HG02571 (cell line): Measurements from ENCODE around the gene CLSTN2.
"Not testable (repeated sequence)": the region's sequence is repeated elsewhere in the genome, so short reads cannot be mapped to it uniquely, and the experiment has no call there.

Experiments used
- ATAC-seq: cut with Tn5 transposase; IDR thresholded peaks from one replicate; pipeline ENCODE4 v1.9.1; 2021; ENCODE audit warnings: mild to moderate bottlenecking, moderate library complexity; ENCODE audit not compliant: unreplicated experiment

The CLSTN2 gene

DNA sequence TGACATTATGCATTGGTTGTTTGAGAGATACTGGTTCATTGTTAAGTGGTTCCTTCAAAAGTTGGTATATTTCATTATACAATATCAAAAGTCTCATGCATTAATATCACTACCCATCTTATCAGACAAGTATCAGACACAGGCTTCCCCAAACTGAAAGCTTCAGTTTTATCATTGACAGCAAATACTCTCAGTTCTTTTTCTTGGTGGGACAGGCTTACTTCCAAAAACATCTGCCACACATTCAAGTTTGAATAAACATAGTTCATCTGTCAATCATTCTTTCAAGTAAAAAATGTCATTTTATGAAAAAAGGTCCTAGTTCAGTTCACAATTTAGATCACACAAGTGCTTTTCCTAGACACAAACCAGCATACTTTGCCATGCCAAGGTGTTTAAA, 462.9 kb downstream of the CLSTN2 start:
- no peak for ATAC-seq

DNA sequence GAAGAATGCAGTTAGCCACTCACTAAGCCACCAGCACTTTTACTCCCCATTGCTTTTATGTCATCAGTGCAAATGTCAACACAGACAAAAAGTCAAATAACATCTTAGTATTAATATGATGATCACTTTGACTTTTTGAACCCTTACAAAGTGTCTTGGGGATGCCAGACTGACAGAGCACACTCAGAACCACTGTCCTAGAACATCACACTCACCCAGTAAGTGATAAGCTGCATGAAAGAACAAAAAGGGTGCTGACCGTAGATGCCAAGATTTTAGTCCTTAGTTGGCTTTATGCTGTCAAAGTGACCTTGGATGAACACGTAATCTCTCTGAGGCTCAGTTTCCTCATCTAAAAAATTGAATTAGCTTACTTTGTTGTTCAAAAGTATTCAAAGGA, 463.4 kb downstream of the CLSTN2 start:
- ATAC-seq, result no peak

DNA sequence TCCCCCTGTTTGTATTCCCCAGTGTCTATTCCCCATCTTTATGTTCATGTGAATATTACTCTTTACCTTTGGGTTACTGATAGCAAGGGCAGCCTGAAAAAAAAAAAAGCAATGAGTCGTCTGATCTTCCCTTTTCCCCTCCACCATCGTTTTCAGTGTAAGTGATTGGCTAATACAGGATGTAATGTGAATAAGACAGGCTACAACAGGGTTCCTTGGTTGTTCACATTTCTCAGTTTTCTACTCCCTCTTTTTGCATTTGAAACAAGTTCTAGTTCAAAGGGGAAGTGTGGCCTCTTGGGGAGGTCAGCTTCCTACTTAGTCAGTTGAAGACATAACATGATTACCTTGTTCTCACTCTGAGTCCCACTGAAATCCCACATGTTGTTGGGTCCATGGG, 464.9 kb downstream of the CLSTN2 start:
- no peak for ATAC-seq

DNA sequence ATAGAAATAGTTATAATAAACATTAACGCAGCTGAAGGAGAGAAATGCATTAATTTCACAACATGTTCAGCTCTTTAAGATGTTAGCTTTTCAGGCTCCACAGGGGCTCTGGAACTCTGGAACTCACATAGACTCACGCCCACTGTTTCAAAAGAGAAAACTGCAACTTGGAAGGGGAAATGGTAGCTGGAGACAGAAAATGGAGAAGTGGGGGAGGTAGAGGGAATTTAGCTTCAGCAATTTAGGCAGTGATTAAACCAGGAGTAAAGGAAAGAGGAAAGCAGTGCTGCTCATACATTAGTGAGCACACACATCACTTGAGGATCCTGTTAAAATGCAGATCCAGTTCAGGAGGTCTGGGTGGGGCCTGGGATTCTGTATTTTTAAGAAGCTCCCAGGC, 468.1 kb downstream of the CLSTN2 start:
- no peak for ATAC-seq

DNA sequence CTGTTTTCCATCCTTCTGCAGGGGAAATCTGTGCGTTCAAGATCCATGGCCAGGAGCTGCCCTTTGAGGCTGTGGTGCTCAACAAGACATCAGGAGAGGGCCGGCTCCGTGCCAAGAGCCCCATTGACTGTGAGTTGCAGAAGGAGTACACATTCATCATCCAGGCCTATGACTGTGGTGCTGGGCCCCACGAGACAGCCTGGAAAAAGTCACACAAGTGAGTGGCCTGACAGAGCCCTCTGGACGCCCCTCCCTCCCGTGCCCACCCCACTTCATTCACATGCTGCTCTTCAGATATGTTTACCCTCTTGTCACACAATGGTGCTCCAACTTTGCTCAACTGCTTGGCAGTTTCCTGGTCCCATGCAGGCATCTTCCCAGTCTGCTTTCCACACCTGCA, 468.6 kb downstream of the CLSTN2 start:
- no peak for ATAC-seq

DNA sequence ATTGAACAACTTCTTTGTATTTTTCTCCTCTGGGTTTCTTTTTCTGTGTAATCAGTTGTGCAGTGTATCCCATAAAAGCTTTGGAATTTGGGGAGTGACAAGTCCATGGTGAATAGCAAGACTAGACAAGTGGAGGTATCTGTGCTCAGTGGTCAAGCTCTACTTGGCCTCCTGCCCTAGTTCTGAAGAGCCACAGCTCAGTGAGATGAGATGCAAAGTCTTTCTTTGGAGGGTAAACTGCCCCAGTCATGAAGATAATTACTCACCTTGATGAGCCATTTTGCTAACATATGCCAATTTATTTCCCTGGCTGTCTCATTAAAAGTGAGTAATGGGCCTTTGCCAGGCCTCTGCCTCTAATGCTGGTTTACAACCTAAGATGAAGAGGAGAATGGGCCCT, 471.7 kb downstream of the CLSTN2 start:
- no peak for ATAC-seq

DNA sequence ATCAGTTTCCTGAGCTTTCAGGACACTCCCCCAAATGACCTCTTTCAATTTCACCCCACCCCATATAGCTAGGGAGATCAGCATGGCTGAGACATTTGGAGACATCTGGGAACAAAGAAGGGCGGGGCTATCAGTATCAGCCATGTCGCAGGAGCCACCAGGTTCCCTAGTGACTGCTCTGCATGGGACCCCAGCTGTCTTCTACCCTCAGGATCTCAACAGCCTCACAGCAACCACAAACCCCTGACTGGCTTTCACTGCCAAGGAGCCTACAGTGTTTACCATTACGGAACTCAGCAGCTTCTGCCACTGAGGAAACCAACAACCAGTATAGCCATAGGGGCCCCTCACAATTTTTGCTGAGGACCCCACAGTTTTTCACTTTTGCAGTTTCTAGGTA, 473.3 kb downstream of the CLSTN2 start:
- no peak for ATAC-seq

DNA sequence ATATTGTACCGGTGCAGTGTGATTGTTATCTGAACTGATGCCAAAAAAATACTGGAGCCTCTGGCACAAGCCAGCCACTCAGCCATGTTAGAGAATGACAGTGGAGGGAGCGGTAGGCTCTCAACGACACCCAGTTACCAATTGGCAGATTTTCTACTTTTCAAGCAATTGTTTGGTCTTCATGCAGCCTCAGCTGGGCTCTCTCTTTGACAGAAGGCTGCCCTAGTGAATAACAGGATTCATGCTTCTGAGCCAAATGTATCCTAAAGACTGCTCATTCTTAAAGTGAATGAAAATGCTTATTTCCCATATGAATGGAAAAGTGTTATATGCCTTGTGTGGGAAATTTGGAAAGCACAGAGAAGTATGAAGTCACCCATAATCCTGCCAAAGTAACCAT, 481.7 kb downstream of the CLSTN2 start:
- ATAC-seq, result no peak

DNA sequence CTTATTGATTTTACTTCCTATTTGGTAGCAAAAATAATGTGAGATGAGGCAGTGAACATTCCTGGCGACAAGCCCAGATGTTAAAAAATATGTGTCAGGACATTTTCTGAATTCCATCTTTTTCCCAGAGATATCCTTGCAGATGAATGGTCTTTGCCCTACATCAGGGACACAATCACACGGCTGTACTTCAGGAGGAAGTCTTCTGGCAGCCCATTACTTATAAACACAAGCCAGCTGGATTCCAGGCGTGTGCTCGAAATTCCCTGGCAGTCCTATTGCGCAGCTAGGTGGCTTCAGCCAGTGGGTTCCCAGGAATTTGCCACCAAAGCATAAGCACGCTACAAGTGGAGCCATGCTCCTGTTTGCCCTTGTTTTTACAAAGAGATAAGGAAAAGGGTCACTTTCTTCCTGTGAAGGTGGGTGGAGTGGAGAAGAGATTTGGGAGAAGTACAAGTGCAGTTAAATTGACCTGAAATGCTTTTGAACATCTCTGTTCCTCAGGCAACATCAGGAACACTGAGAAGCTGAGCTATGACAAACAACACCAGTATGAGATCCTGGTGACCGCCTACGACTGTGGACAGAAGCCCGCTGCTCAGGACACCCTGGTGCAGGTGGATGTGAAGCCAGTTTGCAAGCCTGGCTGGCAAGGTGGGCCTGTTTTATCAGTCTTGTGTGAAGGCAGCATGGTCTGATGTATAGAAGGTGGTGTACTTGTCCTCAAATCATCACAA, 485.8 kb downstream of the CLSTN2 start:
- ATAC-seq, result no peak

DNA sequence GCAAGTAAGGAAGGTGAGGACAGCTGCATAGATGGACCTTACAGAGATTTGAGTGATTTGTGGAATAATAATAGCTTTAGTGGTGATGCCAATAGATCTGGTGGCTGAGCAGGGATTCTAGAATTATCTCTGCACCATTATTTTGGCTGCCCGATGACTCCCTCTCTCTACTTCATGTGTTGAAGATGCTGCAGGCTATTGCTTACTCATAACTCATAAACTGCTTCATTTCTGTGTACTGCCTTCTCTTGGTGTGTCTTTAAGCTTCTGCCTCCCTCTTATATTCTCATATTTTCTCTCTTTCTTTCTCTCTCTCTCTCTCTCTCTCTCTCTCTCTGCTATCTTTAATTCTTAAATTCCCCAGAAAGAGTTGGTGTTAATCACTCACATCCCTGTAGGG, 486.9 kb downstream of the CLSTN2 start:
- no peak for ATAC-seq

DNA sequence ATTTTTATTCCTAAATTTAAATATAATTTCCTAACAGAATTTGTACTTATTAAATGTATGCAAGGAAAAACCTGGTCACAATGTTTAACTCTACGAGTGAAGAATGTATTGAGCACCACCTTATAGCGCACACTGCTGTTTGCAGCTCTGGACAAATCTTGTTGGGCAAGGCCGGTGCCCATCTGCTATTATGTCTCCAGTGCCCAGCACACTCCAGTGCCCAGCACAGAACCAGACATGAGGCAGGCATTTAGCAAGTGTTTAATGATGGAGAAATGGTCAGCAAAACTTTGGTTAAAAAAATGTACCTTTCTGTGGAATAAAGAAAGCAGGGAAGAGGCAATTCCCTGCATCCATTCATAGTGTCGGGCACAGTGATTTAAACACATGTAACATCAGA, 488.2 kb downstream of the CLSTN2 start:
- no peak for ATAC-seq

DNA sequence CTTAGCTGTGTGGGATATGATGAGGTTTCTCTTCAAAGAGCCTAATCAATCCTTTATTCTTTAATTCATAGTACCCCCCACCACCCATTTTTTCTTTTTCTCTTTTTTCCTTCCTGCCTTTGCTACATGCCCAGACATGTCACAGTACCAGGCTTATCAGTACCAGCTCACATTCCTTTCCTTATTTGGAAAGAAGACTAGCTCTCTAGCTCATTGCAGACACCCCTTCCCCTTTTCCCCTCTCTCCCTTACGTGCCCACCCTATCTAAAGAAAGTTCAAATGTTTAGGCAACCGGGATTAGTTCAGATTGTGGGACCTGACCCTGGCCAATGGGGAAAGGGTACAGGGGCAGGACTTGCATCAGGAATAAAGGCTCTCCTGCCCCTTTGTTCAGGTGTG, 488.6 kb downstream of the CLSTN2 start:
- not testable (repeated sequence) for ATAC-seq

DNA sequence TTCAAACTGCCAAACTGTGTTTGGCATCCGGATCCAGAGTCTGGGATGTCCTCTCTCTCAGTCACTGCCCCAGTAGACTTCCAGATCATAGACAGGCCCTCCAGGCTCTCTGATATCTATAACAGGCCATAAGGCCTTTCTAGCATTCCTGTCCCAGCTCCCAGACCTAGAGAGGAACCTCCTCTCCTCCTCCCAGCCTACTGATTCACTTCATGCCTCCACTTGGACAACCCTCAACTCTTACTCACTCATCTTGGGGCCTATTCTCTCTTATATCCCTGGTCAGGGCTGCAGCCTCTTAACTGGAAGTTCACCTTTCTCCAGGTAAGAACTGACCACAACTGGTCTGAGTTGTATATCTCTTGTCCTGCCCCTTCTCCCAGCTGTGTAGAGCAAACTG, 489.2 kb downstream of the CLSTN2 start:
- no peak for ATAC-seq

DNA sequence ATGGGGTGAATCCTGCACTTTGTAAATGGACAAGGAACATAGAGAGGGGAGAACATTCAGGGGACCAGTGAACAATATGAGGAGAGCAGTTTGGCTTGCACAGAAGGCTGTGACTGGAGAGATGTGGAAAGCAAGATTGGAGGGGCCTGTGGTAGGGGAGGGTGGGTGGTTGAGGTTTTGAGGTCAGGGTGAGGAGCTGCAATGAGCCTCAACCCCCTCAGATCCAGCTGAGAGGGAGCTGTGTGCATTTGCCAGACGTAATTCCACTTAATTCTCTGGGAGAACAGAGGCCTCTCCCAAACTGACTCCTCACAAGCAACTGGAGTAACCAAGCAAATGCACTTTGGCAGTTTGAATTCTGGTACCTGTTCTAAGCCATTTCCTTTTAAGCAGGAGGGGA, 489.7 kb downstream of the CLSTN2 start:
- ATAC-seq, result no peak

DNA sequence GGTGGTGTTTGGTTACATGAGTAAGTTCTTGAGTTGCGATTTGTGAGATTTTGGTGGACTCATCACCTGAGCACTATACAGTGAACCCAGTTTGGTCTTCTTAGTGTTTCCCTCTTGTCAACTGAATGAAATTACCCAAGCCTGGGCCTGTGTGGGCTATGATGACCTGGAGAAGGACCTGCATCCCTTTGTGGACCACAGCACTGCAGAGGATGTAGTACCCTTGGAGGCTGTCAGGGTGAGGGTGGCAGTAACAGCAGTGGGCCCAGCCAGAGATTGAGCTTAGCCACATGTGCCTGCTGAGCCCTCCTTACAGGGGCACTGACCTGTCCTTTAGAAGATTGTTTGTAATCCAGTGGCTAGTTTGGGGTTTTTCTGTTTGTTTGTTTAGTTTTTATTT, 492.8 kb downstream of the CLSTN2 start:
- ATAC-seq, result no peak

DNA sequence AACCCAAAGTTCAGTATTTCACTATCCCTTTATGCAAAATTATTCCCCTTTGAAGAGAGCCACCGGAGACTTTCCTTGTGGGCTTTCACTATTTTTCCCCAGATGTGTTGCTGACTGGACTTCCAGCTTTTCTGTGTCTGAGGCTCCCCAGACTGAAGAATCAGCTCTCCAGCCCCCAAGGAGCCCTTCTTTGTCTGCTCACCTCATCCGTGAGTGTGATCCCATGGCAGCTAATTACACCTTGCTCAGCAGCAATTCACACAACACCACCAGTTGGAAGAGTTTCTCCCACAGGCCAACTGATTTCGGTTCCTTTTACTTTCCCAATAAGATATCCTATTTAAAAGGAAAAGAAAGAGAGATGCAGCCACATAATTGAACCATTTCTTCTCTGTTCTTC, 493.4 kb downstream of the CLSTN2 start:
- no peak for ATAC-seq

DNA sequence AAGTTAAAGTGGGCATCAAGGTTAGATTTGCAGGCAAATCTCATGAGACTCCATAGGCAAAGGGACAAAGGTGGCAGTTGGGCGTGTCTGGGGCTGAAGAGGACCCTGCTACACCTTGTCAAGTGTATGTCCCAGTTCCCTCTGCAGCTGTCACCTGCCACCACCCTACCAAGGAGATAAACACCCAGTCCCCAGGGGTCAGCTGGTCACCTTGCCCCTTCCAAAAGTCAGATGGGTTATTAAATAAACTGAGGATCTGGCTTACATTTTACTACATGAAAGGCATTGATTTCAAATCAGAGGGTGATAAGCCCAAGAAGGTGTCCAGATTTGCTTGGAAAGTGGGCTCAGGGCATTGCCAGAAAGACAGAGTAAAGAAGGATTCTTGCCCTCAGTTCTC, 494.8 kb downstream of the CLSTN2 start:
- ATAC-seq, result no peak

DNA sequence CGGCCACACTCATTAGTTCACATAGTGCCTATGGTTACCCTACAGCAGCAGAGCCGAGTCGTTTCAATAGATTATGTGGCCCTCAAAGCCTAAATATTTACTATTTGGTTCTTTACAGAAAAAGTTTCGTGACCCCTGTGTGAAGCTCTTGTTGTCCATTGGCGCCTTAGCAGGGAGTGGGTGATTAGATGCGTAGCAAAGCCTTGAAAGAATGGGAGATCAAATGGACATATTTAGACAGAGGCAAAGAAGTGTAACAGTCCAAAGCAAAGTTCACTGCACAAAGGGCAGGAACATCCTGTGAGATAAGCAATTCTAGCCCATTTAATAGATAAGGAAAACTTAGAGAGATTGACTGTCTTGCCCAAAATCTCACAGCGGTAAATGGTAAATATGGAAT, 495.5 kb downstream of the CLSTN2 start:
- ATAC-seq, result no peak

DNA sequence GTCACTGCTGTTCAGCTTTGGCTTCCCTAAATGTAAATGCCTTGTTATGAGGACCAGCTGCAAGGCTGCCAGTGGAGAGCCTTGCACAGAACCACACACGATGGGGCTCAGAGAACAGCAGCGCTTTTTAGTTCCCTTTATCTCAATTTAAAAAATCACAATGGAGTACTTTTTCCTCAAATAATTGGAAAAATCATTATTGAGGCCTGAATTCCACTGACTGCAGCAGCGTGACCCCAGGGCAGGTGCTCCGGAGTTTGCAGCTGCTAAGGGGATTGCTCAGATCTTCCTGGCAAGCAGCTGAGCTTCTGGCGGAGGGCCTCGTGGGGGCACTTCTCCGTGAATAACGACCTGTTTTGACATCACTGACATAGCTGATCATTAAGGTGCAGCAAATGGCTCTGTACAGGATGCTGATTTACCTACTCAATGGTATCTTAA, 497.3 kb downstream of the CLSTN2 start:
- no peak for ATAC-seq

DNA sequence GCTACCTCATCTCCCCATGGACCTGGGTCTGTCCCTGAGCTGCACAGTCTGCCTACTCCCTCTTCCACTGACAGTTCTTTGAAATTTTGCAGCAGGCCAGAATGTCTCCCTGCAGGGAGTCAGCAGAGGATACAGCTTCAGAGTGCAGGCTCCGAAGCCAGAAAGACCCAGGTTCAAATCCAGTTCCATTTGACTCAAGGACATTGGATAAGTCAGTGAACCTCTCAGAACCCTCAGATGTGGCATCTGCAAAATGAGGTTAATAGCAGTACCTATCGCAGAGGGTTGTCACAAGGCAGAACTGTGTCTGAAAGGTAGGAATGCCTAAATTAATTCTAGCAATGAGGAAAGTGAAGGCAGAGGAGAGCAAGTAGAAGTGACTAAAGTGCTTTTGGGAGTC, 498.4 kb downstream of the CLSTN2 start:
- ATAC-seq, result no peak

DNA sequence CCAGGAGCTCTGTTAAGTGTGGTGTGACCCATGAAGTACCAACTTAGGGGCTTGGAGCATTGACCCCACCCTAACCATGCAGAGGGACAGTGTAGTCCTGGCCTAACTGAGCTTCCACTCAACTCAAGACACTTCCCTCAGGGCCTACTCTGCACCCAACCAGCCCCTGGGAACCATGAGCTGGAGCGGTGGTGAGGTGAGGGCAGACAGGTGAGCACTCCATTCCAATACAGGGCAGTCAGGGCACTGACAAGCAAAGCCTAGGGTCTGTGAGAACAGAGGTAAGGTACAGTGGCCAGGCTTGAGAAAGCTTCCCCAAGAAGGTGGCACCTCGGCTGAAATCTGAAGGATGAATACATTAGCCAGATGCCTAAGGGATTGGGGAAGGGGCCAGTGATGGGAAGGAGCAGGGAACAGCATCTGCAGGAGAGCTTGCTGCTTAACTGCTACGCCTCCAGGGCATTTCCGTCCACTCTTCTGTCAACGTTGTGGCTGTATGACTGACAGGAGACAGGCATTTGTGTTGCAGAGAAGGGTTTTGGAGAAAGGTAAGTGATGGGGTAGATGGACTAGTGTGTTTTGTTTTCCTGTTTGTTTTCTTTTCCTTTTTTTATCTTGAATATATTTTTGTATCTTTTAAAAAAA, 499.4 kb downstream of the CLSTN2 start:
- no peak for ATAC-seq

DNA sequence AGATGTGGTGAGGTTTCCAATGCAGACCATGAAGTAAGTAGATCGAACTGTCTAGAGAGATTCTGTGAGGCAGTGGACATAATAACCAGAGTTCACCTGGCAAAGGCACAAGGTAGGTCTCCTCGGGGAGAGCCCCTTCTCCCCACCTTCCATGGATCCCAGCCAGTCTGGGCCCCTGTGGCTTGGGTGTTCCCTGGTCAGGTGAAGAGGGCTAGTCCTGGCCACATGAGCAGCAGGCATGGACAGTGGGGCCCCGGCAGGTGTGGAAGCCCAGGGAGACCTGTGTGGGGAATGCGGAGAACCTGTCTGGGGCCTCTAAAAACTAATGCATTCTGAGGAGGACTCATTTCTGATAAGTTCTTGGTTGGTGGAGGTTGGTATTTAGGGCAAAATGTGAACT, 501.4 kb downstream of the CLSTN2 start:
- no peak for ATAC-seq
